Stimulated activated CD8-positive, alpha-beta memory T cell treated with anti-CD3 and anti-CD28 coated beads, Interleukin-2, amount 100 ng/mL, for 48 hours (primary cell): Measurements from ENCODE around the gene STYK1.
"Not testable (repeated sequence)": the region's sequence is repeated elsewhere in the genome, so short reads cannot be mapped to it uniquely, and the experiment has no call there.

ENCODE experiments used
- DNase-seq, 2 donors: peaks; one replicate each; pipeline ENCODE4 v3.0.0-alpha.2; 2020; ENCODE audit warnings: low read depth in 2 of 2

STYK1 gene

GRCh38 chr12:10689146-10689545, 15.3 kb upstream of the STYK1 start:
- no peak for DNase-seq

- DNase-seq, result no peak
Measured at GRCh38 chr12:10688042-10688441, 14.2 kb upstream of the STYK1 start.

GRCh38 chr12:10672231-10672868, 1.5 kb downstream of the STYK1 start:
- DNase-seq, result no peak

GRCh38 chr12:10669533-10669932, 4.3 kb downstream of the STYK1 start:
- no peak for DNase-seq

- no peak for DNase-seq
Measured at GRCh38 chr12:10668526-10668925, 5.3 kb downstream of the STYK1 start.

GRCh38 chr12:10667581-10667980, 6.3 kb downstream of the STYK1 start:
- DNase-seq, result no peak

GRCh38 chr12:10664499-10664898, 9.4 kb downstream of the STYK1 start:
- DNase-seq, result no peak

GRCh38 chr12:10663869-10664268, 10.0 kb downstream of the STYK1 start:
- DNase-seq, result no peak

- no peak for DNase-seq
Measured at GRCh38 chr12:10661338-10661737, 12.5 kb downstream of the STYK1 start.

GRCh38 chr12:10654003-10654402, 19.8 kb downstream of the STYK1 start:
- no peak for DNase-seq

- DNase-seq, result no peak
Measured at GRCh38 chr12:10652192-10652591, 21.7 kb downstream of the STYK1 start.

- not testable (repeated sequence) for DNase-seq
Measured at GRCh38 chr12:10646576-10646975, 27.3 kb downstream of the STYK1 start.

GRCh38 chr12:10645910-10646309, 27.9 kb downstream of the STYK1 start:
- DNase-seq, result no peak

GRCh38 chr12:10641735-10642500, 31.9 kb downstream of the STYK1 start:
- DNase-seq, result no peak

GRCh38 chr12:10638728-10639127, 35.1 kb downstream of the STYK1 start:
- DNase-seq, result no peak

GRCh38 chr12:10636611-10637010, 37.2 kb downstream of the STYK1 start:
- no peak for DNase-seq

- DNase-seq, result no peak
Measured at GRCh38 chr12:10636124-10636523, 37.7 kb downstream of the STYK1 start.

- DNase-seq, result no peak
Measured at GRCh38 chr12:10635306-10635705, 38.5 kb downstream of the STYK1 start.

GRCh38 chr12:10634427-10634826, 39.4 kb downstream of the STYK1 start:
- no peak for DNase-seq

GRCh38 chr12:10633541-10633940, 40.3 kb downstream of the STYK1 start:
- DNase-seq, result no peak

GRCh38 chr12:10632226-10632625, 41.6 kb downstream of the STYK1 start:
- DNase-seq, result no peak

- DNase-seq, result no peak
Measured at GRCh38 chr12:10624605-10625004, 49.2 kb downstream of the STYK1 start.

- DNase-seq, result no peak
Measured at GRCh38 chr12:10623131-10623530, 50.7 kb downstream of the STYK1 start.

GRCh38 chr12:10621278-10621677, 52.6 kb downstream of the STYK1 start:
- DNase-seq, result no peak
